Nucleus accumbens (tissue), 56 donors: ENCODE data around the gene DNAAF5.

ENCODE experiments used
- DNase-seq, 56 donors: peaks; one replicate each; lab custom pipeline; 2025; lab: John Stamatoyannopoulos, UW

DNAAF5 gene

GRCh38 chr7:826230-826917 is 99.9 kb downstream of the DNAAF5 start:
- DNase-seq, result no peak

DNA sequence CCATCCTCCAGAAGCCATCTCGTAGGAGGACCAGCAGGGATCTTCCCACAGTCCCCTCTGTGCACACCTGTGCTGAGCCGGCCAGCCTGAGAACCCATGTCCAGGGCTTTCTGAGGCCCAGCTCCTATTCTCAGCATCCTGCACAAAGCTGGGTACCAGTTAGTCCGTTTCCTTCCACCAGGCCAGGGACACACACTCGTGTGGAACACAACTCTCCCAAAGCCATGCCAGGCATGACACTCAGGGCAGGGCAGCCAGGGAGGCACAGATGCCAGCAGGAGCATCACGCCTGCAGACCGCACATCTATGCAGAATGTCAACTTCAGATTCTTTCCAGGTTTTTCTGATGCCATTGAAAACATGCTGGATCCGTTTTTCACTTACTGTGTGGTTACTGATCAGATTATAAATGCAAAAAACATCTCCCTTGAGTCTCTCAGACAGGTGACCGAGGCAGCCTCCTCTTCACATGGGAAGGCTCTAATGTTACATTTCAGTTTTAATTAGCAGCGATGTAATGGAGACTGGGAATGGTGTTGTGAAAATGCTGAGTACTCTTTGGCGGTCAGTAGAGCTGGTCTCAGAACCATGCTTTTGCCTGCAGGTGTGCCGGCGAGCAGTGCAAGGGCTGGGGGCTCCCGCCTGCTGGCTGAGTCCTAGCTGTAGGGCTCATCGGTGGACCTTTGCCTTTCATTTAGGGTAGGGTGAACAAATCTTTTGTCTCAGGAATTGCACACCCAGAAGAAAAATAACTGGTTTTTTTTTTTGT is 102.5 kb downstream of the DNAAF5 start:
- no peak for DNase-seq

GRCh38 chr7:830069-830468 is 103.6 kb downstream of the DNAAF5 start:
- DNase-seq, result no peak

GRCh38 chr7:831596-832166 is 105.2 kb downstream of the DNAAF5 start:
- peak in 2 of 56 donors; percentile 13 to 21 for DNase-seq

- peak in 7 of 56 donors; percentile 6 to 52 (median 24) for DNase-seq
Measured at GRCh38 chr7:832167-832967, 105.9 kb downstream of the DNAAF5 start, which contains the start of gene SUN1. Gene SUN1 (plus strand): TSS chr7:832476. CDS start chr7:832525, 49 bp downstream.

DNA sequence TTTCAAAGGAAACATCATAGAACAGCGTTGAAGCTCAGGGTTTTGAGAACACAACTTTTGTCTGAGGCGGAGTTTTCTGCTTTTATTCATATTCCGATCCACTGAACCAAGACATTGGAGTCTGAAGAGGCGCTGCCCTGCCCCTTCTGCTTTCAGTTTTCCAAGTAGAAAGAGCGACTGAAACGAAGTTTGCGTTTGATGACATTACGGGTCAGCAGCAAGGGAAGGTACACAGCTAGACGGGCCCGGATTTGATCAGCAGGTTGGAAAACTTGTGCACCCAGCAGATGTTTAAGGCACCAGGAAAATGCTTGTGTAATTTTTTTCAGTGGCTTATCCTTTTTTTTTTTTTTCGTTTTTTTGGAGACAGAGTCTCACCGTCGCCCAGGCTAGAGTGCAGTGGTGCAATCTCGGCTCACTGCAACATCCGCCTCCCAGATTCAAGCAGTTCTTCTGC is 106.5 kb downstream of the DNAAF5 start:
- DNase-seq, result no peak

- no peak for DNase-seq
Measured at GRCh38 chr7:833601-834258, 107.2 kb downstream of the DNAAF5 start.

DNA sequence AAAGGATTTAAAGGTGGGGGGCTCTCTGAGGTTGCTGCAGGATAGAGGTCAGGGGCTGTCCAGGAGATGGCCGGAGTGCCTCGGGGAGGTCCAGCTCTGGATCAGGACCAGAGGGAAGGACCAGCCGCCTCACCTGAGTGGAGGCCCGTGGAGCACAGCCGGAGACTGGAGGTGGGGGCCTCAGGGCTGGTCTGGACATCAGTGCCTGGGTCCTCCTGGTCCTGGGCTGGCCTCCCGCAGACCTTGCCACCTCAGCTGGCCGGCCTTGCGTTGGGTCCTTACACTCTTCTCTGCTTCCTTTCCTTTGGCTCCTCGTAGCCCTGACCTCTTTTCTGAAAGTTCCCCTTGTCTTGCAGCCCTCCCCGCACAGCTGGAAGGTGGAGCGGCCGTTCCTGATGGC is 107.8 kb downstream of the DNAAF5 start:
- no peak for DNase-seq

DNA sequence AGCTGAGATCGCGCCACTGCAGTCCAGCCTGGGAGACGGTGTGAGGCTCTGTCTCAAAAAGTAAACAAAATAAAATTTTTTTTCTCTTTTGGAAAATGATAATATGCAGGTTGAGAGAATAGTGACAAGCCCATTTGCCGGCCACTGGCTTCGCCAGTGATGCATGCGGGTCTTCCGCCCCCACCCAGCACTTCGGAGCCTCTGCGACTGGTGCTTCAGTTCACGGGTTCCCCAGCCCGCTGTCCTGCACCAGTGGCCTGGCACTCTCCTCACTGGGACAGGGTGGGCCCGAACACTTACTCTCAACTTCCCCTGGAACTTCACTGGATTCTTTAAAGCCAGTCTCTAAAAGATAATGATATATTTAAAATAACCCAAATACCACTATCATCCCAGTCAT is 108.5 kb downstream of the DNAAF5 start:
- no peak for DNase-seq

DNA sequence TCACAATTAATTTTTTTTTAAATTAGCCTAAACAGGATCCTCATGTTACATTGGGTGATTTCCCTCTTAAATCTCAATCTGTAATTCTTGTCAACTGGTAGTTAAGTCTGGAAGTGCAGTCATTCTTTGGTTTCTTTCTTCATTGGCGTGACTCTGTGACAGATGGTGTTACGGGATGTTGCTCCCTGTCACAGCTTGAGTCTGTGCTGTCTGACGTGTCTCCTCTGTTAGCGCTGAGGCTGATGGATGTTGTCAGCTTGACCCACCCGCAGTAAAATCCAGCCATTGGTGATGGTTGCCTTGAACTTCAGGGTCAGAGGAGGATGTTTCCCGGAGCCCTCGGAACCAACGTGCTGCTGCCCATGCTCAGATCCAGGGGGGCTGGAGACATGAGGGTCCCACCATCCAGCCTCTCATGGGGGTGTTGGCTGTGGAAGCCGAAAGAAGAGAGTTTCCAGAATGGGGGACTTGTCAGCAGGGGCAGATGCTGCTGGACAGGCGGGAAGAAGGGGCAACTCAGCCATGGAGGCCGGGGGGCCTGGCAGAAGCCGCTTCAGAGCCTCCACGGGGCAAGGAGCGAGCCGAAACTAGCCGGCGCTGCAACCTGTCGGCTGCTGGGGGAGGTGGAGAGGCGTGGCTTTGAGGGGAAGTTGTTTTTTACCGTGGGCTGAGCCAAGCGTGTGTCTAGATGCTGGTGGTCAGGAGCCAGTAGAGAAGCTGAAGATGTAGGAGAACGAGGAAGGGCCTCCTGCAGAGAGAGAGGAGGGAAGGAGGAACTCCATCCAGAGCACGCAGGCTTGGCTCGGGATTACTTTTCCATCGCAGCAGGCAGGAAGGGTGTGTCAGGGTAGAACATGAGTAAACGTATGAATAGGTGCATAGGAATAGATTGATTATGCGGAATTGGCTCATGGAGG is 109.2 kb downstream of the DNAAF5 start:
- no peak for DNase-seq
